ENCODE data around the gene CHSY1.
A peak's percentile ranks its signal among the peaks of the same experiment; 100 is the strongest.

The CHSY1 gene

DNA sequence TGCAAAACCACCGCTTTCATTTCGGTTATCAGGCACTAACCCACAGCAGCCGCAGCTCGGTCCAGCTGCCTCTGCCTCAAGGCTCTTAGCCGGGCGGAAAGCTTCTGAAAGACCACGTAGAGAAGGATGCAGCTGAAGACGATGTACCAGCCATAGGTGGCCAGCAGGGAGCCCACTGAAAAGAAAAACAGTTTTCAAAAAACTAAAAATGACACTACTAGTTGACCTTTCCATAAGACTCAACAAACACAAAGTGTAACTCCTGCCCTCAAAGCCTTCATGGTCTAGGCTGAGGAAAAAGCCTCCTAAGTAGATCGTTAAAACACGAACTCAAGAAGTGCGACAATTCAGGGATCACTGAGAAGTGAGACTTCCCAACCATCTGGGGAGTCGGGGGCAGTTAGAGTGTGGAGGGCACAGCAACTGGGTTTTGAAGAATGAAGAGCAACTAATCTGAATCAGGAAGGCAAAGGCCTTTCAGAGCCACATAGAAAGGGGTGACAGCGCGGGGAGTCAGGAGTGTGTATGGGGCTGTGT lies 24.7 kb upstream of the CHSY1 start:
- peak overlapping the region; percentile 97 for H3K4me3 ChIP-seq (ENCODE audit: low read depth, low read length)
- TF ChIP-seq, protein P1, sequence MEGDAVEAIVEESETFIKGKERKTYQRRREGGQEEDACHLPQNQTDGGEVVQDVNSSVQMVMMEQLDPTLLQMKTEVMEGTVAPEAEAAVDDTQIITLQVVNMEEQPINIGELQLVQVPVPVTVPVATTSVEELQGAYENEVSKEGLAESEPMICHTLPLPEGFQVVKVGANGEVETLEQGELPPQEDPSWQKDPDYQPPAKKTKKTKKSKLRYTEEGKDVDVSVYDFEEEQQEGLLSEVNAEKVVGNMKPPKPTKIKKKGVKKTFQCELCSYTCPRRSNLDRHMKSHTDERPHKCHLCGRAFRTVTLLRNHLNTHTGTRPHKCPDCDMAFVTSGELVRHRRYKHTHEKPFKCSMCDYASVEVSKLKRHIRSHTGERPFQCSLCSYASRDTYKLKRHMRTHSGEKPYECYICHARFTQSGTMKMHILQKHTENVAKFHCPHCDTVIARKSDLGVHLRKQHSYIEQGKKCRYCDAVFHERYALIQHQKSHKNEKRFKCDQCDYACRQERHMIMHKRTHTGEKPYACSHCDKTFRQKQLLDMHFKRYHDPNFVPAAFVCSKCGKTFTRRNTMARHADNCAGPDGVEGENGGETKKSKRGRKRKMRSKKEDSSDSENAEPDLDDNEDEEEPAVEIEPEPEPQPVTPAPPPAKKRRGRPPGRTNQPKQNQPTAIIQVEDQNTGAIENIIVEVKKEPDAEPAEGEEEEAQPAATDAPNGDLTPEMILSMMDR (IDR thresholded peaks at IDR 0.05; ENCODE audit: borderline replicate concordance, insufficient read depth, low read depth, low read length), result peak; percentile 47; the same call in 1 of the 2 replicates

DNA sequence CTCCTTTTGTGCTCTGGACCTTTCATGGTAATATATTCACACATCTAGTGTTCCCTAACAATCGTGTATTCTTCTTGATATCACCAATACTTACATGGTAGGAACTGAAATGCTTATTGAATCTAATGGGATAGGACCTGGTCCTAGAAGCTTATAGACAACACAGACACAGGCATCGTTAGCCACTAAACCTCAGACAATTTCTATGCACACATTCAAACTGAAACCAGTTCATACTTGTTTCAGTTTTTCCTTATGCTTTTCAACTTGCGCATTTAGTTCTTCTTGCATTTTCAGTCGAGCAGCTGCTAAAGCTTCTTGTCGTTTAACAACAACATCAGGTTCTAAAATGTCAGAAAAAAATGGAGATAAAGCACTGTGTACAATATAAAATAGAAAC lies 23.2 kb upstream of the CHSY1 start:
- H3K4me3 ChIP-seq (ENCODE audit: low read depth, low read length), result no peak overlapping the region
- TF ChIP-seq, protein P1 (IDR thresholded peaks at IDR 0.05; ENCODE audit: borderline replicate concordance, insufficient read depth, low read depth, low read length), result no peak

DNA sequence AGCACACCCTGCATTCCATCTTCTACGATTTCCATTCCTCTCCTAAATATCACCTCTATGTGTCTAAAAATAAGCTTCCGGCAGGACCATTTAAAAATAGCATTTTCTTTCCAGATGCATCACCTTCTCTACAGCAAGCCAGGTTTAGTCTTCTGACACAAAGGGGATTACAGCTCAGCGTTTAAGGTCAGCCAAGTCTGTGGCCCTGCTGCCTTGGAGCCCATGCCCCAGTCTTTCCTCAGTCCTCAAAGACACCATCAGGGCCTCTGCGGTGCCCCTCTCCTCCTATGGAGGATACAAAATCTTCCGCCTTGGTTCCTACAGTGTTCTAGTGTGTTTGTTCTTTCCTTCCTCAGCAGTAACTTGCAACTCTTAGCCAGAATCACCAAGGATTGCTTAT lies 21.7 kb upstream of the CHSY1 start:
- TF ChIP-seq, protein P1 (IDR thresholded peaks at IDR 0.05; ENCODE audit: borderline replicate concordance, insufficient read depth, low read depth, low read length), result no peak
- no peak overlapping the region for H3K4me3 ChIP-seq (ENCODE audit: low read depth, low read length)

DNA sequence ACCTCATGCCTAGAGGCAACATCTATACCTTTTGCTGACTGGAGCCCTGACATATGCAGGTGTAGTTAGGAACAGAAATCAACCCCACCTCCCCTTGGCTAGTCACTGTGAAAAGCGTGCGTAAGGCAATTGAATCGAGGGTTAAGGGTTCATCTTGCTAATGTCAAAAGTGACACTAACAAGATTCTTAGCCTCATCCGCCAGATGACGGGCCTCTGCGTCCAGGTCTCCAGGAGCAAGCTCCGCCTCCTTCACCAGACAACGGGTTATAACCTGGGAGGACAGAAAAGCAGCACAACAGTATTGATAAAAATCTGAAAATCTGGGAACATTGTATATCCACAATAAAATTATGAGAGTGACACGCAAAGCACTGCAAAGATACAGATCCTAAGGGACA lies 20.7 kb upstream of the CHSY1 start:
- TF ChIP-seq, protein P1 (IDR thresholded peaks at IDR 0.05; ENCODE audit: borderline replicate concordance, insufficient read depth, low read depth, low read length), result no peak
- H3K4me3 ChIP-seq (ENCODE audit: low read depth, low read length), result no peak overlapping the region

DNA sequence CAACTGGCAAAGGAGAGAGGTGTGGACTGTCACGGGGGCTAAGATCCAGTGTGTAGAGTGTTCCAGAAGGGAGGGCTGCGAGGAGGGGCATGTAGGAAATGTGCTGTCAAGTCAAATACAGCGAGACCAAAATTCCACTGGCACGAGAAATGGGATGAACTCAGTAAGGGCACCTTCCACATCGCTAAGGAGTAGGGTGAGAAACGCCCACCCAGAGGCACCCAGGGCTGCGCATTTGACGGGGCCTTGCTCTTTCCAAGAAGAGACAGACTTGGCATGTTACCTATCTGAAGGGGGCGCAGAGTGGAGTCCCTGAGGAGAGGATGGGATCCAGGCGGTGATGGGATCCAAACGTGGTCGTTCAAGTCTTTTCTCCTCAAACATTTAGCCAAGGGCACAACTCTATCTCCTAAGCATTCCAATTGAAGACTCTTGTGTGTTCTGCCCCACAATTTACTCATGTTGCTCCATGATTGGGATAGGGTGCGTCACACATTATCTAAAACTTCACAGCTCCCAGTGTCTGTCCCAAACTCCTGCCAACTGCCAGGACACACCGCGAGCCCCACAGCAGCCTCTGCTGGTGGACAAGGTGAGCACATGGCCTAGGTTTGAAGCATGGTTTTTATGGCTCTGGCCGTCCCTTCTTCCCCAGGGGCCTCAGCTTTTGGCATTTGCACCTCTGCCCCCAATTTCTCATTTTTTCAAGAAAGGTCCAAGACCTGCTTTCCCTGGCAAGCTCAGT lies 17.8 kb upstream of the CHSY1 start:
- no peak overlapping the region for H3K4me3 ChIP-seq (ENCODE audit: low read depth, low read length)
- TF ChIP-seq, protein P1 (IDR thresholded peaks at IDR 0.05; ENCODE audit: borderline replicate concordance, insufficient read depth, low read depth, low read length), result peak; percentile 46; the same call in 1 of the 2 replicates

DNA sequence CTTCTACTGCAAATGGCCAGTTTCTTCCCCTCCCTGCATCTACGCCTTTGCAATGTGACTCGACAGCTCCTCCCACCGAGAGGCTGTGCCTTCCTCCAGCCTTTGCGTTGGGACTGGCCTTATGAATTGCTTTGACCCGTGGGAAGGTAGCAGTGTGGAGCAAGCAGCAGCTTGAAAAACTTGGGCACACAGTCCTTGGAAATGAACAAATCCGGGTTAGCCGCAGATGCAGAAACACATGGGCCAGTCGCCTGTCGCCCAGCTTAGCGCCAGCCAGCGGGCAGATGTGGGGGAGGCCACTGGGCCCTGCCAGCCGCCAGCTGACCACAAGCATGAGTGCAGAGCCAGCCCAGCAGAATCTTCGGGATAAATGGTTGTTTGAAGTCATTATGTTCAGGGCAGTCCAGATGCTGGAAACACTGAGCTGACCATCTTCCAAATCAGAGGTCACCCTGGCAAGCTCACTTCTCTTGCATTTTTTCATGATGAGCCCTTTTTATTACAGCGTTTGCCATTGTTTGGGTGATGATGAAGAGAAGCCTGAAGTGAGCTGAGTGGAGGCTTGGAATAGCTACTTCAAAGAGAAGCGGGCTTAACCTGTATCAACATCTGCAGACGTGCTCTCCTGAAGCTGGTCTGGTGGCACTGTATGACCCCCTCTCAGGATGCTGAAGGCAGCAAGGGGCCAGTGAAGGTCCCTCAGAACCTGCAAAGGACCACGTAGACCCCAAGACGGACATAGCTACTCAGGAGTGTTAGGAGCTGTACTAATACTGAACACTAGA lies 15.7 kb upstream of the CHSY1 start:
- no peak overlapping the region for H3K4me3 ChIP-seq (ENCODE audit: low read depth, low read length)
- TF ChIP-seq, protein P1 (IDR thresholded peaks at IDR 0.05; ENCODE audit: borderline replicate concordance, insufficient read depth, low read depth, low read length), result no peak

All from GM12875 (cell line).